ENCODE measurements around the gene NKAIN1.
"Not testable (repeated sequence)": the region's sequence is repeated elsewhere in the genome, so short reads cannot be mapped to it uniquely, and the experiment has no call there.

GRCh38 chr1:31287791-31288190 lies 48.1 kb upstream of the NKAIN1 start:
- TF ChIP-seq CTCF, POLR2A (IDR thresholded peaks at IDR 0.05): not testable (repeated sequence)
